Stimulated activated naive CD4-positive, alpha-beta T cell (primary cell): ENCODE results near the gene IGF2BP3.
"Not testable (repeated sequence)": the region's sequence is repeated elsewhere in the genome, so short reads cannot be mapped to it uniquely, and the experiment has no call there.

Experiments
- DNase-seq, 6 experiments: peaks; one replicate each; lab custom pipeline; 2025; lab: John Stamatoyannopoulos, UW

Gene IGF2BP3

DNA sequence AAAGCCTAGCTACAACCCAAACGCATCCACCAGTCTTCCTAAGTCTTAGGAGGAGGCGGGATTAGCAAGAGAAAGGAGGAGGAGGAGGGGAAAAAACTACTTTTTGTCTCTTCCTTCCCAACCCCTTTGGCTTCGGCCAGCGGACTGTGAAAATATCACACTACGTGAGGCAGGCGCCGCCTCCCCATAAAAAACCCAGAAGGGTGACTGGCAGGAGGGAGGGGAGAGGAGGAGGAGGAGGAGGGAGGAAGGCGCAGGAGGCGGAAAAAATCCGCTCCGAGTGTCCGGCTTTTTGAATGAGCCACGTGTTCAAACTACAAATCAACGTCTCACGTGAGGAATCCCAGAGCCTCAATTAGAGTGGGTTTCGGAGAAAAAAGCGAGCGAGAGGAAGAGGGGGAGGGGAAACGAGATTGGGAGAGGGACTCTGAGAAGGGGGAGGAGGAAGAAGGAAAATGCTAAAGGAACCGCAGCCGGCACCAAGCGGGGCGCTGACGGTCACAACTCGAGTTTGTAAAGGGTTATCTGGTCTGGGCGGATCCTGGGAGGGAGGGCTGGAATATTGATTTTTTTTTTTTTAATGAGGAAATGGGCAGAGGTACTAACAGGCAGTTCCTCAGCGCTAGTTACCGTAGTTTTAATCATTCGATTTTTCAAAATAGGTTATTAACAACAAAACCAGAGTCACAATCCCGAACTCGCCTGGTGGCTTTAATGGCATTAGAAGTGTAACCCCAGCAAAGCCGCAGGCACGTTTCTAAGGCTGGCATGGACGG lies at the start of gene IGF2BP3:
Gene IGF2BP3, minus strand, starts transcription at position 162 of the 776 bp plus-strand sequence. CDS start 381 bp downstream, outside the sequence.
- DNase-seq: peak in 3 of 6 experiments; percentile 10 to 47 (median 33)

DNA sequence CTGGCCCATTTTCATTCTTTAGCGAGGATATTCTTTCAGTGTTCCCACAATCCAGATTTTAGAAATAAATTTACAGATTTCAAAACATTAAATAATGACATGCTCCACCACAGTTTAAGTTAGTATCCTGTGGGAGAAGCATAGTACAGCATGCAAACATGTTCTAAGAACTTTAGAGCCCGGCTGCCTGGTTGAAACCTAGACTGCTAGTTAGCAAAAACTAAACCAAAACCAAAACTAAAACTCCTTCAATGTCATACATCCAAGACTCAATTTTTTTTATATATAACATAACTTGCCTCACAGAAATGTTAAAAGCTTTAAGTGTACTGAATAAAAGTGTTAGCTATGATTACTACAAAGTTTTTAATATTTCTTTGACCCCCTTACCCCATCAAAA lies 44.5 kb upstream of the IGF2BP3 start:
- DNase-seq: no peak

DNA sequence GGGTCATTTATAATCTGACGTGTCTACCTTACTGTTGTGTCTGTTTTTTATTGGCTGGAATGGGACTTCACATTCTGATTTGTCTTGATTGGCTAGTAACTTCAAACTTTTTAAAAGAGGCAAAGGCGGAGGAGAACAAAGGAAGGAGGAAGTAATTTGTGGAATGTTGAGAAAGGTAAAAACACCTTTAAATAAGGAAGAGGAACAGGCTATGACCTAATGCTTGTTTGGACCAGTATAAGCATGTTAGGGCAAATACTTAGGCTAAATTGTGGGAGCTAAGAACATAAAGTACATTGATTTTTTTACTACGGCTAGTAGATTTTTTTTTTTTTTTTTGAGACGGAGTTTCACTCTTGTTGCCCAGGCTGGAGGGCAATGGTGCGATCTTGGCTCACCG lies 43.5 kb upstream of the IGF2BP3 start:
- DNase-seq: not testable (repeated sequence)

DNA sequence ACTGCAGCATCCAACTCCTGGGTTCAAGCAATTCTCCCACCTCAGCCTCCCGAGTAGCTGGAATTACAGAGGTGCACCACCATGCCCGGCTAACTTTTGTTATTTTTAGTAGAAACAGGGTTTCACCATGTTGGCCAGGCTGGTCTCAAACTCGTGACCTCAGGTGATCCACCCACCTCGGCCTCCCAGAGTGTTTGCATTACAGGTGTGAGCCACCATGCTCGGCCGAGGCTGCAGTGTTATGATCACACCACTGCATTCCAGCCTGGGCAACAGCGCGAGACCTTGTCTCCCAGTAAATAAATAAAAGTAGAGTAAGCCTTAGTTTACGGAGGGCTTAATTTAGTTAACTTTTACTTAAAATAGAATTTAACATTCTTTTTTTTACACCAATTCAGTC lies 23.7 kb upstream of the IGF2BP3 start:
- no peak for DNase-seq

DNA sequence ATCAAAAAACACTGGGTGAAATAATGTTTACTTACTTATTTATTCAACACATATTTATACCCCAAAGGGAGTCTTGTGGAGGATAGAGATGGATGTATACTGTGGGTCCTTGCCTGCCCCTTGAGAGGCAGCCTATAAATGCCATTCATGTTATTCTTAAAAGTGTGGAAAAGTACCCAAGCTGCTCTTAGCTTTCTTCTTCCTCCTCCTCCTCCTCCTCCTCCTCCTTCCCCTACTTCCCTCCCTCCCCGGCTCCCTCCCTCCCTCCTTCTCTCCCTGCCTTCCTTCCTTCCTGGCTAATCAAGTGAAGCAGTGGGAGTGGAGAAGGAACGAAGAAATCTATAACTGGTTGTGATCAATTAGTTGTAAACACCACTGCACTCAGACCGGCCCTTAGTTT lies 21.2 kb upstream of the IGF2BP3 start:
- no peak for DNase-seq

DNA sequence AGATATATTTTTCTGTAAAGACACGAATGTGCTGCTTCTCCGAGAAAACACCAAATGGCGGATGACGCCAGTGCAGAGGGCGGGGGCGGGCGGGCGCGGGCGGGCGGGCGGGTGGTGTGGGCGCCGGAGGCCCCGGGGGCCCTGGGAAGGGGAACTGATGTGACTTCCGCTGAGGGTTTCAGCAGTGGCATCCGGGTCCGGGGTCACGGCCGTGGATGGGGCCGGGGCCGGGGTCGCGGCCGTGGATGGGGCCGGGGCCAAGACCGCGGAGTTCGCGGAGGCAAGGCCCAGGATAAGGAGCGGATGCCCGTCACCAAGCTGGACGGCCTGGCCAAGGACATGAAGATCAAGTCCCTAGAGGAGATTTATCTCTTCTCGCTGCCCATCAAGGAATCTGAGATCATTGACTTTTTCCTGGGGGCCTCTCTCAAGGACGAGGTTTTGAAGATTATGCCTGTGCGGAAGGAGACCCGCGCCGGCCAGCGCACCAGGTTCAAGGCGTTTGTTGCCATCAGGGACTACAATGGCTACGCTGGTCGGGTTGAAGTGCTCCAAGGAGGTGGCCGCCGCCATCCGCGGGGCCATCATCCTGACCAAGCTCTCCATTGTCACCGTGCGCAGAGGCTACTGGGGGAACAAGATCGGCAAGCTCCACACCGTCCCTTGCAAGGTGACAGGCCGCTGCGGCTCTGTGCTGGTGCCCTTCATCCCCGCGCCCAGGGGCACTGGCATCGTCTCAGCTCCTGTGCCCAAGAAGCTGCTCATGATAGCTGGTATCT lies 20.3 kb upstream of the IGF2BP3 start:
- DNase-seq: peak; percentile 28 to 72 (median 58)

DNA sequence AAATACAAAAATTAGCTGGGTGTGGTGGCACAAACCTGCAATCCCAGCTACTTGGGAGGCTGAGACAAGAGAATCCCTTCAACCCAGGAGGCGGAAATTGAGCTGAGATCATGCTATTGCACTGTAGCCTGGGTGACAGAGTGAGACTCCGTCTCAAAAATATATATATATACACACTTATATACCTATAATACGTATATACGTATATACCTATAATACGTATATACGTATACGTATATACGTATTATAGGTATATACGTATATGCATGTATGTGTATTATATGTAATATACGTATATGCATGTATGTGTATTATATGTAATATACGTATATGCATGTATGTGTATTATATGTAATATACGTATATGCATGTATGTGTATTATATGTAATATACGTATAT lies 18.4 kb upstream of the IGF2BP3 start:
- DNase-seq: not testable (repeated sequence)

DNA sequence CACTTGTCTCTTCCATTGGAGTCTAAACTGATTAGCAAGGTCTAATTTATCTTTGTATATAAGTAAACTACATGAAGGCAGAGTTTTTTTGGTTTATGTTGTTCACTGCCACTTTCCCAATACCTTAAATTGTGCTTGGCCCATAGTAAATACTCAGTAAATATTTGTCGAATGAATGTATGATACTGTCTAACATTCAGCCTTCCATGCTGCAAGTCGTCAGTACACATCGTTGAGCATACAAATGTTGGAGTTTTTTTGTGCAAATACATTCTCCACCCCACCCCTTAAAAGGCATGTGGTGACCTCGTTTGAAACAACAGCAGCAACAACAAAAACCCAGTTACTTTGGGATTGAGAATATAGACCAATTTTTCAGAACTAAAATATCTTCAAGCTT lies 17.4 kb upstream of the IGF2BP3 start:
- no peak for DNase-seq

DNA sequence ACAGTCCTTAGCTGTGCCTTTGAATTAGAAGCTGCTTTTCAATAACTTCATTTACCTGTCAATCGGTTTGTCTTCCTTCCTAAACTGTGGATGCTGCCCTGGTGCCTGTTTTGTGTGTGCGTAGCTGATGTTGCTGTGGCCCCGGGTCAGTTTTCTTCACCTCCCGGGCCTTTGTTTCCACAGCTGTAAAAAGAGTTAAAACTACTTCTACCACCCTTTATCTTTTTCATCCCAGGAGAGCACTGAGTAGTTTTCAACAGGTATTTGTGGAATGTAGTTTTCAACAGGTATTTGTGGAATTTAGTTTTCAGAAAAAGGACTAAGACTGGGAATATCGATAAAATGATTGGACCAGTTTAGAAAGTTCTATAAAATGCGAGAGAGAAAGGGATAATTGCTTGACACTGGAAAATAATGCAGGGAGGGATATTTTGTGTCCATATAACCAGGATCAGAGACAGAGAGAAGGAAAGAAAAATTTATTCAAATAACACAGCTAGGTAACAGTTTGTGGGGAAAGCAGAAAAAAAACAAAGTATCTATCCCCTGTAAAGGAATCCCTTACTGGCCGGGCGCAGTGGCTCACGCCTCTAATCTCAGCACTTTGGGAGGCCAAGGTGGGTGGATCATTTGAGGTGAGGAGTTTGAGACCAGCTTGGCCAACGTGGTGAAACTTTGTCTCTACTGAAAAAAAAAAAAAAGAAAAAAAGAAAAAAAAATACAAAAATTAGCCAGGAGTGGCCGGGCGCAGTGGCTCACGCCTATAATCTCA lies 15.9 kb upstream of the IGF2BP3 start:
- DNase-seq: no peak

DNA sequence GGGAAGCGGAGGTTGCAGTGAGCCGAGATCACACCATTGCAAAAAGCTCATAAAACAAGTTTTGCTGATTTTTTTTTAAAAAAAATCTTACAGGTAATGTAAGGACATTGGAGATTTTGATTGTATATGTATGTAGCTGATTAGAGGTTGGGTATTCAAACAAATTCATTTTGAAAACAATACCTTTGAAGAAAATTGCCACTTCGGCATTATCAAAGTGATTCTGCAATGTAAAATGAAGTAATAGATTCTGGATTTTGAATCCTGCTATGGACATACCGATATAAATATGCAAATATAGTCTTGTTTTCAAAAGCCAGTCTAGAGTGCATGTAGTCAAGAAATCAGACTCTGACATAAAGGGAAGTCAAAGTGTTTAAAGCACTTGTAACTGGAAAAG lies 12.4 kb upstream of the IGF2BP3 start:
- DNase-seq: no peak

DNA sequence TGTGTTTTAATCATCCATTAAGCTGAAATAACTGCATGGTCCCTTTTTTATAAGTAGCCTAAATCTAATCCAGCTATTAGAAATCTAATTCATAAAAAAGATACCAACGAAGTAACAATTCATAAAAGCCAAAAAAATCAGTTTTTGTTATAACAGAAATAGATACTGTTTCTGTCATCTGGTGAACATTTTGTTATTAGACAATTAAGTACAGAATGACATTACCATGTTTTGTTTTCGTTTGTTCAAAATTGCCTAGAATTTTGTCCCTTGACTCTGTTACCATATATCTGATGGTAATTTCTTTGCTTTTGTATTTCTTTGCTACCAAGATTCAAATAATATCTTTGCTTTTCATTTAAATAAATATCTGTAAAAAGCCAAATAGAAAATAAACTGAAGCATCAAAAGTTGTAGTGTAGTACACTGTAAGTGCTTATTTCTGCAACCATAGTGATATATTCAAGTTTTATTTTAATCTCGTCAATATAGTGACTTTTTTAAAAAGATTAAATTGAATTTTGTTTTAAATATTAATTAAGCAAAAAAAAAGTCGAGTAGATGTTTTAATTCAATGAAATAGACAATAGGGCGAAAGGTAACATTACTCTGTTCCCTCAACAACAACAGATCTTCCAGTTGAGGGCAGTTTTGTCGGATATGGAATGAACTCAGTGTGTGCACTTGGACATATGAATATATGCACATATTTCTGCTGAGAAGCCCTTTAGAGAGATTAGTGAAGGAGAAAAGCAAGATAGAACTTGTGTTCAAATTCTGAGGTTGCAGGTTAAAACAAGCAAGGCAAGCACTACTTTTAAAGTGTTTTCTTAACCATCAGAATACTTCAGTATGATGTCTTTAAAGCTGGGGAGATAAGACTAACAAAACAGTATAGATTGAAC lies 7.9 kb upstream of the IGF2BP3 start:
- no peak for DNase-seq

DNA sequence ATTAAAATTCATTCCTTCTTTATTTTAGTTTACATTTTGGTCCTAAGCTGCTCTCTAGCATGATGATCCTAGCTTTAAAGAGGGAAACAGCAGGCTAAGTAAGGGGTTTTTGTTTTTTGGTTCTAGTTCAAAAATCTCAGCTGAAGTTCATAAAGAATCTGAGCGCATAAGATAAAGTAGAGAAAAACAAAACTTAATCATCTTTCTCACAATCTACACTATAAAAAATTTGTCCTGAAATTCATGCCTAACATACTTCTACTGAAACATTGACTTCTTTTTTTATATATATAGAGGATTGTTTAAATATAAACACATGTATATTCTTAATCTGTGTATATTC lies 6.8 kb upstream of the IGF2BP3 start:
- no peak for DNase-seq

DNA sequence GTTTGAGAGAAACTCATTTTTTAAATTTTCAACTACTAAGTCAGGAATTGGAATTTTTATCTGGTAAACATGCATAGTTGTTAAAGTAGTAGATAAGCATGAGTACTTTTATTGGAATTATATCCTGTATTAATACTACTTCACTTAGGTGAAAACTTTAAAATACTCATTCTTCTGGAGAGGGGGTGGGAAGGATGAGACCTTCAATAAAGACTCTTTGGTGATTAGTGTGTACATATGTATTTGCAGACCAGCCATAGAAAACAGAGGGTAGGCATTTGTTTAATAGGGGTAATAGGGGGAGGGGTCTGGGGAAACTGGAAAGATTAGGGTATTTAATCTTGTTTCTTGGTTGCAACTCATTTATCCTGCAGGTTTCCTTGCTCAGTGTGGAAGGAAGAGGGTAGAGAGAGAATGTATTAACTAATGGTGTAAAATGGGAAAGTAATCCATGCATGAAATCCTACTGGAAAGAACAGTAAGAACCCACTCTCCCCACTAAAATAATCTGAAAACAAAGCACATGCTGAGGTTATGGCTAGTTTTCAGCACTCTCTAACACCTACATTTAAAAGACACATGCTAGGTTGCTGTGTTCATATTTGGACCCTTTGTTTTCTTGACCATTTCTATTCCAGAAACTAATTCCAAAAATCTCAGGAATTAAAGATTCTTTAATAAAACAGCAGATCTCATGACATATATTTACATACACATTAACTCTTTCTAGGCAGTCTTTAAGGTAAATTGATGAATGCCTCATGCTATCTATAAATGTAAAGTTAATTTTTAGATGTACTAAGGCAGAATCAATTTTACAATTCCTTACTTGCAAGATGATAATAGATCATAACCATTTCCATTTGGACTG lies 6.2 kb upstream of the IGF2BP3 start:
- no peak for DNase-seq

DNA sequence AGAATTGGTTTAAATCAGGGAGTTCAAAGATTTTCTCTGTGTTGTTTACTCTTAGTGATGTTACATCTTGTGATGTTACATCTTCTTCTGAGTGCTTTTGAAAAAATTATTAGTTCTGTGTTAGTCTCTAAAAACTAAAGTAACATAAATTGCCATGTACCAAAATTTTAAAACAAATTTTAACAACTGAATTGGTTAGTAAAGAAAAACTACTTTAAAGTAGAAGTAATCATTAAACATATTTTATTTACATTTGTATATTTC lies 5.2 kb upstream of the IGF2BP3 start:
- peak in 1 of 6 experiments; percentile 37 for DNase-seq

DNA sequence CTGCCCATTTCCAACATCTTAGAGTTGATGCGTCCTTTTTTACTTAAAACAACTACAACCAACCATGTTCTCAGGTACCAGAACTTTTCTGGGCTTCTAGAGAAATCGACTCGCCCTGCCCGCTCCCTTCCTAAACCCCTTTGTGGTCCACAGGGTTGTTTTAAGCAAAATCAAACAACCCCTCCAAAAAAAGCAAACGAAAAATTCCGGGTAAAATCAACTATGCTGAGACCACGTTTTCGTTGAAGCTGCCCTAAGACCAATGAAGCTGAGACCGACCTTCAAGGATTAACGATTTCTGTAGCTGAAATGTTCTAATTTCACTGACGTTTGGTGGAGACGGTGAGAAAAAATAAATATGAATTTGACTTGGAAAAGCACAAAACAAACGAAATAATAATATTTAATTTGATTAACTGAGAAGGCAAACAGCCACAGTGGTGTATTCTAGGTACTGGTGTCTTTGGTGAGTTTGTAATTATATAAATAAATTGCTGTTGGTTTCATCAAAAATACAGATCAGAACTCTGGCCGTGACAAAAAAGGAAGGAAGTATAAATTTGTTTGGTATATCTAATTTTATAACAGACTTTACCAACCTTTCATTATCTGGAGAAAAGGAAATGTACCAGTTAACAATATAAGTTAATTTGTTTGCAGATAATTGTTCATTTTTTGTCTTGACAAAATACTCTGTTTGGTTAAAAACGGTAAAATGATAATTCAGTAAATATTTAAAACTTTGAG lies 4.7 kb upstream of the IGF2BP3 start:
- DNase-seq: peak in 2 of 6 experiments; percentile 33 to 51

DNA sequence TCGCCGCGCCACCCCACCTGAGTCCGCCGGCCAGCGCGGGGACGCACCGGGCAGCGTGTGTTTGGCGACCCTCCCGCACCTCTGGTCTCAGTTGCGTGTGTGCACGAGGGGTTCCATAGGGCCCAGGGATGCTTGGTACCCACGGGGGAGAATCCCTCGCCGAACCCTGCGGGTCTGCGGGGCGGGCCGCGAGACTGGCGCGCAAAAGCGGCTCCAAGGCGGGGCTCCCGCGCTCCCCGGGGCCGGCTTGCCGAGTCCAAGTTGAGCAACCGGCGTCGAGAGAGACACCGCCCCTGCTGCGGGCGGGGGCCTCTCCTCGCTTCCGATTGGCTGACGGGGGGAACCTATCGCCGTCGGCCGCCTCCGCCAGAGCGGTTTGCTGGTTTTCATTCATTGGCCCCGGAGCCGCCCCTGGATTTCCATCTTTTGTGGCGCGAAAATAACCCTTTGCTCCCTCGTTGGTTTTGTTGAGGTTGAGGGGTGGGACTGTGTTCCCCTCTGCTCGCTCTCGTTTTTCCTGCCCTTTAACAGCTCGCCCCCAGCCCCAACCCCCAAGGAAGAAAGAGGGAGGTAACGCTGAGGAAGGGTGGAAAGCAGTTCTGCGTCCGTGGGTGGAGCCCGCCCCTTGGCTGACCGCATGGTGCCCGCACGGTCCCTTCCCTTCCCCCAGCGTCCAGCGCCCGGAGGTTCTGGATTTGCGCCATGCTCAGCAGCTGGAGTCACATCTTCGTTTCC lies 4.0 kb upstream of the IGF2BP3 start:
- DNase-seq: peak in 3 of 6 experiments; percentile 14 to 30 (median 27)

DNA sequence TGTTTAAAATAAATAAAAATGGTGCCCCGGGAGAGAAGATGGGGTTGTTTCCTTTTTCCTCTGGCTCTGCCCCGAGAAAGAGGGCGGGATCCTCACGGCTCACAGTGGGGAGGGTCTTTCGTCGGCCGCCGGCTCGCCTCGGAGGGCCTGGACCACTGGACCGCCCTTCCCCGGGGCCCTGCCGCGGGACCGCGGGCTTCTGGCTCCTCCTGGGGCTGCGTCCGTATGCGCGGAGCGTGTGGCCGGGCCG lies 3.5 kb upstream of the IGF2BP3 start:
- DNase-seq: no peak

DNA sequence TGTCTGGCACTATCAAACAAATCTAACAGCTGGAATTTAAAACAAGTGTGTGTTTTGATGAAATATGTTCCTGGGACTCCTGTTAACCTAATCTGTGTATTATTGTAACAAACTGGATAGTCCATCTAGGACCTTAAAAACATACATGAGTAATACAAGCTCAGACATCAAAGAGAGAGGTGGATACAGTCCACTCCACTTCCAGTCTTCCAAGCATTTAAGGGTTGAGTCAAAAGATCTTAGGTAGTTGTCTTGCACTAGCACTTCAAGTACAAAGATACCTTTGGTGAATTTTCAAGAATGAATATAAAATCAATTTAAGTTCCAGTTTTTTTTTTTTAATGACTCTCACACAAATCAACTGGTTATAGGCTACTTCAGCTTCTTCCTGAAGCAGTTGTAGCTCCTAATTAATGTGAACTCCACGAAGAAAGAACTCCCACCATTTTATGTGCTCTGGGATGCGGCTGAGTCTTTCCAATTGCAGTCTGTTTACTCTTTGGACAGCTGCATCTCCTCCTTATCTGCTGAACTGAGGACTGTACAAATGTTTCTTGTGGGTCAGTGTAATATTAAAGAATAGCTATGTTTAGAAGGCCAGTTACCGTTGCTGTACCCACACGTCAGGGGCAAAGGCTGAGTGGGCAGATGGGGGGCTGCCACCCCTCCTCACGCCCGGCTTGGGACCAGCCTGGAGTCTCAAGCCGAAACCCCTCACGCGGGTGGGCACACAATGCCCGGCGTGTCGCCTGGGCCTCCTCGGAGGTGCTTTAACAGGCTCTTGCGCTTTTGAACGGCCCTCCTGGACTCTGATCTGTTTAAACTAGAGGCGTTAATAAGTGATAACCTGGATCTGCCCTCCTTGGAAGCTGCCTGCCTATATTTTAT lies 2.9 kb upstream of the IGF2BP3 start:
- no peak for DNase-seq

DNA sequence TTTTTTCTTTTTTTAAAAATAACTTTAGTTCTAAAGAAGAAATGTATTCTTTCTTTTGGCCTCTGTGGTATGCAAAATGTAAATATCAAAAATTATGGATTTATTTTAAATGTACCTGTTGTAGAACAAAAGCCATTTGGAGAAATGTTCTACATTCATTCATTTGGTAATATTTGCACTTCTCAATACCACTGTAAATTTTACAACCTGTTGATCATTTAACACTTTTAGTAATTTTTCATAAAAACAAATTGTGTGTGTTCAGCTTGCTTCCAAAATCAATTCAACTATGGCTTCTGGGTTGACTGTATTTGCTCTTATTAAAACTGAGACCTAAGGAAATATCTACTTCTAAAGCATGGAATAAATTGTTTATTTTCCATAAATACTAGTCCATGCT lies 2.3 kb upstream of the IGF2BP3 start:
- DNase-seq: no peak
